ENCODE measurements around the gene MAST4. TPM values are rescaled to one million over a fixed set of nuclear protein-coding genes. Genes with fewer than 3 reads are reported as not detected.

Gene MAST4
- total RNA-seq, 1 donor from 2014 or later: 22.3 TPM

GRCh38 chr5:67063791-67064190, 467.6 kb downstream of the MAST4 start:
- H3K36me3 Mint-ChIP-seq (ENCODE audit: low read depth, unreplicated experiment): peaks cover 2% of the 10 kb centered on the region
- FAIRE-seq: no peak
- H3K4me1 Mint-ChIP-seq (ENCODE audit: low read depth, unreplicated experiment): peaks cover 26% of the 10 kb centered on the region
- Histone ChIP-seq H3K27ac (ENCODE audit: low read depth, low read length) (peak overlapping the region; percentile 10), H3K4me2 (ENCODE audit: low read length) (peak overlapping the region; percentile 21), H3K4me1 (ENCODE audit: insufficient read depth, low read length) (peaks cover 20% of the 10 kb centered on the region), H3K9ac (ENCODE audit: low read length) (no peak overlapping the region), H3K4me3 (ENCODE audit: insufficient read depth, low read depth, low read length) (no peak overlapping the region), H3K79me2 (ENCODE audit: insufficient read depth, low read length) (peaks cover 65% of the 10 kb centered on the region), H3K36me3 (ENCODE audit: insufficient read depth, low read length) (no peaks in the 10 kb centered on the region), H3K9me3 (ENCODE audit: insufficient read depth, low read depth, low read length) (no peaks in the 10 kb centered on the region), H2AFZ (ENCODE audit: low read depth, low read length) (no peak overlapping the region), H4K20me1 (ENCODE audit: insufficient read depth, low read length) (peaks cover 9% of the 10 kb centered on the region), H3K27me3 (ENCODE audit: insufficient read depth, low read length) (no peaks in the 10 kb centered on the region)
- TF ChIP-seq EZH2 (IDR thresholded peaks at IDR 0.05; ENCODE audit: insufficient read depth, low read length) (no peak), CTCF (IDR thresholded peaks at IDR 0.05; ENCODE audit: insufficient read depth, low read depth, low read length) (no peak)
- no peaks in the 10 kb centered on the region for H3K27me3 Mint-ChIP-seq (ENCODE audit: low read depth, unreplicated experiment)
- H3K9me3 Mint-ChIP-seq (ENCODE audit: unreplicated experiment): no peaks in the 10 kb centered on the region
- DNase-seq (ENCODE audit: low read depth): peak; percentile 74
- H3K27ac Mint-ChIP-seq (ENCODE audit: unreplicated experiment): no peak overlapping the region
- no peak overlapping the region for H3K4me3 Mint-ChIP-seq (ENCODE audit: unreplicated experiment)

GRCh38 chr5:67065237-67065636, 469.0 kb downstream of the MAST4 start:
- peak overlapping the region; percentile 59 for H3K27ac Mint-ChIP-seq (ENCODE audit: unreplicated experiment)

More at GRCh38 chr5:67065237-67065636, 469.0 kb downstream of the MAST4 start:
- FAIRE-seq: peak; percentile 17
- Histone ChIP-seq H4K20me1 (ENCODE audit: insufficient read depth, low read length) (peaks cover 5% of the 10 kb centered on the region), H3K4me3 (ENCODE audit: insufficient read depth, low read depth, low read length) (no peak overlapping the region), H3K27ac (ENCODE audit: low read depth, low read length) (no peak overlapping the region), H3K9ac (ENCODE audit: low read length) (no peak overlapping the region), H3K27me3 (ENCODE audit: insufficient read depth, low read length) (no peaks in the 10 kb centered on the region), H3K36me3 (ENCODE audit: insufficient read depth, low read length) (no peaks in the 10 kb centered on the region), H3K4me2 (ENCODE audit: low read length) (no peak overlapping the region), H3K79me2 (ENCODE audit: insufficient read depth, low read length) (peaks cover 70% of the 10 kb centered on the region), H3K9me3 (ENCODE audit: insufficient read depth, low read depth, low read length) (no peaks in the 10 kb centered on the region), H3K4me1 (ENCODE audit: insufficient read depth, low read length) (peaks cover 6% of the 10 kb centered on the region), H2AFZ (ENCODE audit: low read depth, low read length) (no peak overlapping the region)
- Mint-ChIP-seq H3K36me3 (ENCODE audit: low read depth, unreplicated experiment) (peaks cover 2% of the 10 kb centered on the region), H3K4me3 (ENCODE audit: unreplicated experiment) (no peak overlapping the region), H3K4me1 (ENCODE audit: low read depth, unreplicated experiment) (peaks cover 15% of the 10 kb centered on the region), H3K9me3 (ENCODE audit: unreplicated experiment) (no peaks in the 10 kb centered on the region), H3K27me3 (ENCODE audit: low read depth, unreplicated experiment) (no peaks in the 10 kb centered on the region)
- DNase-seq (ENCODE audit: low read depth): no peak
- TF ChIP-seq EZH2 (IDR thresholded peaks at IDR 0.05; ENCODE audit: insufficient read depth, low read length) (no peak), CTCF (IDR thresholded peaks at IDR 0.05; ENCODE audit: insufficient read depth, low read depth, low read length) (no peak)
